ENCODE measurements around the gene RASL10A.

The RASL10A gene

GRCh38 chr22:29277927-29278326 lies 37.6 kb downstream of the RASL10A start:
- DNase-seq (ENCODE audit: low read depth): no peak

GRCh38 chr22:29275819-29276565 lies 39.5 kb downstream of the RASL10A start:
- no peak for DNase-seq (ENCODE audit: low read depth)
- no peak overlapping the region for H3K4me3 ChIP-seq (ENCODE audit: low read depth, low read length)

More at GRCh38 chr22:29277927-29278326, 37.6 kb downstream of the RASL10A start:
- H3K4me3 ChIP-seq (ENCODE audit: low read depth, low read length): no peak overlapping the region

- H3K4me3 ChIP-seq (ENCODE audit: low read depth, low read length): no peak overlapping the region
- DNase-seq (ENCODE audit: low read depth): no peak
Observed at GRCh38 chr22:29275167-29275566, 40.3 kb downstream of the RASL10A start.

- H3K4me3 ChIP-seq (ENCODE audit: low read depth, low read length): no peak overlapping the region
- DNase-seq (ENCODE audit: low read depth): no peak
Observed at GRCh38 chr22:29272624-29273023, 42.9 kb downstream of the RASL10A start.

GRCh38 chr22:29270475-29271271 lies 44.8 kb downstream of the RASL10A start:
- no peak for DNase-seq (ENCODE audit: low read depth)
- peak overlapping the region; percentile 75 for H3K4me3 ChIP-seq (ENCODE audit: low read depth, low read length)

GRCh38 chr22:29269731-29270474 lies 45.6 kb downstream of the RASL10A start:
- no peak for DNase-seq (ENCODE audit: low read depth)

GRCh38 chr22:29269230-29269604 lies 46.3 kb downstream of the RASL10A start:
- peak overlapping the region; percentile 75 for H3K4me3 ChIP-seq (ENCODE audit: low read depth, low read length)
- DNase-seq (ENCODE audit: low read depth): no peak

More at GRCh38 chr22:29269731-29270474, 45.6 kb downstream of the RASL10A start:
- H3K4me3 ChIP-seq (ENCODE audit: low read depth, low read length): peak overlapping the region; percentile 75

GRCh38 chr22:29268511-29269229 lies 46.8 kb downstream of the RASL10A start:
- H3K4me3 ChIP-seq (ENCODE audit: low read depth, low read length): peak overlapping the region; percentile 75
- DNase-seq (ENCODE audit: low read depth): peak; percentile 22

- peak; percentile 93 for DNase-seq (ENCODE audit: low read depth)
- H3K4me3 ChIP-seq (ENCODE audit: low read depth, low read length): peak within 1 kb of the TSS; percentile 75
Observed at GRCh38 chr22:29267858-29268510, 47.5 kb downstream of the RASL10A start, which contains the start of the genes EWSR1 and RHBDD3. Gene EWSR1, plus strand, starts transcription at chr22:29268268. Its CDS starts 69 bp downstream, at chr22:29268337. Gene RHBDD3, minus strand, starts transcription at chr22:29267981. Its CDS starts 2,355 bp downstream, at chr22:29265626.

- DNase-seq (ENCODE audit: low read depth): no peak
- peak overlapping the region; percentile 75 for H3K4me3 ChIP-seq (ENCODE audit: low read depth, low read length)
Observed at GRCh38 chr22:29267462-29267857, 48.0 kb downstream of the RASL10A start.

- DNase-seq (ENCODE audit: low read depth): no peak
- H3K4me3 ChIP-seq (ENCODE audit: low read depth, low read length): peak overlapping the region; percentile 75
Observed at GRCh38 chr22:29266564-29267461, 48.7 kb downstream of the RASL10A start.

GRCh38 chr22:29265929-29266328 lies 49.6 kb downstream of the RASL10A start:
- no peak for DNase-seq (ENCODE audit: low read depth)
- no peak overlapping the region for H3K4me3 ChIP-seq (ENCODE audit: low read depth, low read length)

- DNase-seq (ENCODE audit: low read depth): no peak
- H3K4me3 ChIP-seq (ENCODE audit: low read depth, low read length): no peak overlapping the region
Observed at GRCh38 chr22:29265305-29265704, 50.2 kb downstream of the RASL10A start.

GRCh38 chr22:29263791-29264276 lies 51.7 kb downstream of the RASL10A start:
- DNase-seq (ENCODE audit: low read depth): no peak
- H3K4me3 ChIP-seq (ENCODE audit: low read depth, low read length): no peak overlapping the region

Data from skeletal muscle cell (primary cell).